ENCODE data around the gene TESK2.
"Not testable (repeated sequence)": the region's sequence is repeated elsewhere in the genome, so short reads cannot be mapped to it uniquely, and the experiment has no call there.

TESK2 gene

GRCh38 chr1:45490626-45491486, at the start of gene TESK2:
Gene TESK2 (minus strand): TSS chr1:45491163. CDS start chr1:45457785, 33,378 bp downstream.
- DNase-seq (ENCODE audit: low read depth in 2 of 2) = peak; percentile 85 to 92

- DNase-seq (ENCODE audit: low read depth in 2 of 2) = no peak
These were observed 45.9 kb upstream of the TESK2 start for GRCh38 chr1:45536886-45537285.

GRCh38 chr1:45535988-45536766, 45.2 kb upstream of the TESK2 start:
- DNase-seq (ENCODE audit: low read depth in 2 of 2) = no peak

- DNase-seq (ENCODE audit: low read depth in 2 of 2) = no peak
These were observed 40.9 kb upstream of the TESK2 start for GRCh38 chr1:45531873-45532272.

DNA sequence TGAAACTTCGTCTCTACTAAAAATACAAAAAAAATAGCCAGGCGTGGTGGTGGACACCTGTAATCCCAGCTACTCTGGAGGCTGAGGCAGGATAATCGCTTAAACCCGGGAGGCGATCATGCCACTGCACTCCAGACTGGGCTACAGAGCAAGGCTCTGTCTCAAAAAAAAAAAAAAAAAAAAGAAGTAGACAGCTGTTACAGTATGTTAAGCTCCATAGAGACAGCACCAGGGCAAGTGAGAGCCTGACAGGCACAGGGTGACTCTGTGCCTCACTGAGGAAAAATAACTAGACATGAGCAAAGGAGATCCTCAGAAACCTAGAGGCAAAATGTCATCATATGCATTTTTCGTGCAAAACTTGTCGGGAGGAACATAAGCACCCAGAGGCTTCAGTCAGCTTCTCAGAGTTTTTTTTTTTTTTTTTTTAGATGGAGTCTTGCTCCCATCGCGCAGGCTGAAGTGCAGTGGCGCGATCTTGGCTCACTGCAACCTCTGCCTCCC, 39.7 kb upstream of the TESK2 start:
- no peak for DNase-seq (ENCODE audit: low read depth in 2 of 2)

- no peak for DNase-seq (ENCODE audit: low read depth in 2 of 2)
These were observed 35.2 kb upstream of the TESK2 start for GRCh38 chr1:45526135-45526644.

GRCh38 chr1:45523975-45524374, 33.0 kb upstream of the TESK2 start:
- not testable (repeated sequence) for DNase-seq (ENCODE audit: low read depth in 2 of 2)

DNA sequence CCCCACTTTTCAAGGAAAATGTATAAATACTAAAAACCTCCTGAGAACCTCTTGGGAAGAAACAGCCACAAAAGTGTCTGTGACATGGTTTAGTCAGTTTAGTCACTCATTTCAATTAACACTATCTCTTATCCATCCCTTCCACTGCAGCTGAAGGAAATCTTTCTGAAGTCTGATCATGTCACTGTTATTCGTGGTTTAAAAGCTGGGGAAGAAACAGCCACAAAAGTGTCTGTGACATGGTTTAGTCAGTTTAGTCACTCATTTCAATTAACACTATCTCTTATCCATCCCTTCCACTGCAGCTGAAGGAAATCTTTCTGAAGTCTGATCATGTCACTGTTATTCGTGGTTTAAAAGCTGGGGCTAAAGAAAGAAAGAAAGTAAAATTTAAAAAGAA, 32.6 kb upstream of the TESK2 start:
- not testable (repeated sequence) for DNase-seq (ENCODE audit: low read depth in 2 of 2)

GRCh38 chr1:45522324-45523104, 31.6 kb upstream of the TESK2 start:
- no peak for DNase-seq (ENCODE audit: low read depth in 2 of 2)

GRCh38 chr1:45521413-45522323, 30.7 kb upstream of the TESK2 start, which contains the start of gene PRDX1:
Gene PRDX1 (minus strand): TSS chr1:45521884. CDS start chr1:45519043, 2,841 bp downstream.
- DNase-seq (ENCODE audit: low read depth in 2 of 2) = peak; percentile 93 to 96

- not testable (repeated sequence) for DNase-seq (ENCODE audit: low read depth in 2 of 2)
These were observed 28.8 kb upstream of the TESK2 start for GRCh38 chr1:45519774-45520173.

DNA sequence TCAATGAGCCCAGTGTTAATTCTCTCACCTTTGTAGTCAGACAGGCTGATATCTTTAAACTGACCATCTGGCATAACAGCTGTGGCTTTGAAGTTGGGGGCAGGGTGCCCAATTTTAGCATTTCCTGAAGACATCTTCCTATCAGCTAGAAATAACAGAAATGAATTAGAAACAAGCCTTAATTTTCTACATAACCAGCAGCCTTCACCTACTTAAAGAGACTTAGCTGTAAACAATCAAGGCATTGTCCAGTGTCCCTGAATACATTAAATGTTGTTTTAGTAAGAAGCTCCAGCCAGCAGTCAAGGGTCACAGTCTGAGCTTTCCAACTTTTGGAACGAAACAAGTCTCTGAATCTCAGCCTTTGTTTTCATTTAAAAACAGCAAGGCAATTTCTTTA, 27.9 kb upstream of the TESK2 start:
- DNase-seq (ENCODE audit: low read depth in 2 of 2) = no peak

- DNase-seq (ENCODE audit: low read depth in 2 of 2) = not testable (repeated sequence)
These were observed 27.4 kb upstream of the TESK2 start for GRCh38 chr1:45518366-45518765.

- DNase-seq (ENCODE audit: low read depth in 2 of 2) = no peak
These were observed 25.5 kb upstream of the TESK2 start for GRCh38 chr1:45516465-45516864.

DNA sequence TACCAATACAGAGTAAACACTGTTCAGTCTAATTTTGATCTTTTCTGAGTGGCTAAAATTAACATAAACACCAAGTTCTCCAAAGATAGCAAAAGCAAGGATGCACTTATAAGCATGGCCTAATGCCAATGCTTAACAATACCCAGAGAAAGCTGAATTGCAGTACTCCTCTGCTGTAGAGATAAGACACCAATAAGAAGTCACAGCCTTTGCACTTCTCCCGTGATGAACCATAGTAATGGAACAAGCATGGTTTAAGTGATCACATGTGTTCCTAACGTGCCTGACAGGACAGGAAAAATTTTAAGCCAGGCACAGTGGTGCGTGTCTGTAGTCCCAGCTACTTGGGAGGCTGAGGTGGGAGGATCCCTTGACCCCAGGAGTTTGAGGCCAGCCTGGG, 25.1 kb upstream of the TESK2 start:
- DNase-seq (ENCODE audit: low read depth in 2 of 2) = no peak

- DNase-seq (ENCODE audit: low read depth in 2 of 2) = not testable (repeated sequence)
These were observed 22.7 kb upstream of the TESK2 start for GRCh38 chr1:45513532-45514260.

DNA sequence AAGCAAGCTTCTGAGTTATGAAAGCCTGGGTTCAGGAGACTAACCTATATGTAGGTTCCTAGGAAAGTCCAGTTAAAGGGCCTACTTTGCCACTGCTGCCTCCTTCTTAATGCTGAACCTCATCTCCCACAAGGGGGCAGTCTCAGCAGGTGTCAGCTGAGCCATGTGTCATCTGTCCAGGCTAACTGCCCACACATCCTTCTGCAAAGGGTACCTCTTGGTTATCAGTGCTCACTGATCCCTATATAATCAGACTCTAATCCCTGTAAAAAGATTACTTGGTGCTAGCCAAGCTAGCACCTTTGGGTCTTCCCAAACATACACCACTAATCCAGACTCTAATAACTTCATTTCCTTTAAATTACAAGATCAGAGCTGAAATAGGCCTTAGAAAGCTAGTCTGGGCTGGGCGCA, 21.7 kb upstream of the TESK2 start:
- DNase-seq (ENCODE audit: low read depth in 2 of 2) = peak in 1 of 2 donors; percentile 44

DNA sequence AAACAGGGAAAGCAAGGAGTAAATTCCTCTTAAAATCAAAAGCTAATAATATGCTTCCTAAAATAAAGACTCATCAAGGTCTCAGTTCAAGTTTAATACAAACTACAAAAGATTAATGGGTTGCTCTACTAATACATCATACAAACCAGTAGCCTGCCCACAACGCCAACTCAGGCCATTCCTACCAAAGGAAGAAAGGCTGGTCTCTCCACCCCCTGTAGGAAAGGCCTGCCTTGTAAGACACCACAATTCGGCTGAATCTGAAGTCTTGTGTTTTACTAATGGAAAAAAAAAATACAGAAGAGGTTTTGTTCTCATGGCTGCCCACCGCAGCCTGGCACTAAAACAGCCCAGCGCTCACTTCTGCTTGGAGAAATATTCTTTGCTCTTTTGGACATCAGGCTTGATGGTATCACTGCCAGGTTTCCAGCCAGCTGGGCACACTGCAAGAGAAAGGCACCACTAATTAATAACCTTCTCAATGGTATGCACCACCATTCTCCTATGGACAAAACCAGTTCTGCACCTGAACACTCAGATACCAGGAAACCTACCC, 20.1 kb upstream of the TESK2 start:
- DNase-seq (ENCODE audit: low read depth in 2 of 2) = no peak
